Panc1 (cell line): ENCODE measurements around the gene CYP39A1. TPM values are rescaled to one million over a fixed set of nuclear protein-coding genes. Genes with fewer than 3 reads are reported as not detected.

Experiments
- ATAC-seq: fragments of 200-7000 bp; cut with Tn5 transposase; 2 replicates; pipeline ENCODE4 v1.9.1; 2020; ENCODE audit warnings: mild to moderate bottlenecking, moderate library complexity
- BruUV-seq: library from RNA; stranded (reverse); fragments of 400-500 nt; replicated peaks from 2 replicates; lab custom pipeline; 2021; lab: Mats Ljungman, UMichigan
- CTCF ChIA-PET: fragments of 300-600 bp; sonication (Branson Sonifier 250); formaldehyde crosslinking; loops from one replicate; lab custom pipeline; 2022; ENCODE audit warnings: antibody characterized with exemption; lab: Charles Lee
- POLR2A ChIA-PET: fragments of 300-600 bp; sonication (Branson Sonifier 250); formaldehyde crosslinking; loops from one replicate; lab custom pipeline; 2022; ENCODE audit warnings: antibody characterized with exemption; lab: Charles Lee
- DNase-seq: peaks from one replicate; pipeline ENCODE4 v3.0.0-alpha.2; 2010; ENCODE audit warnings: low read depth, low spot score
- H3K27ac ChIP-seq: 2 replicates; pipeline ENCODE4 v1.5.1; 2011; ENCODE audit warnings: mild to moderate bottlenecking, low read length, inconsistent platforms
- H3K27me3 ChIP-seq: fragments of 200-500 bp; sonication (Bioruptor generic); 2 replicates; pipeline ENCODE4 v1.6.0; 2014; ENCODE audit warnings: low read length, inconsistent platforms; ENCODE audit not compliant: control insufficient read depth, insufficient read depth
- H3K36me3 ChIP-seq: fragments of 200-500 bp; sonication (Bioruptor generic); 2 replicates; pipeline ENCODE4 v1.5.1; 2014; ENCODE audit warnings: inconsistent platforms, mild to moderate bottlenecking, low read length, moderate library complexity; ENCODE audit not compliant: control insufficient read depth, insufficient read depth
- H3K4me1 ChIP-seq: 2 replicates; pipeline ENCODE4 v1.5.1; 2011; ENCODE audit warnings: inconsistent platforms, mild to moderate bottlenecking, low read length, moderate library complexity; ENCODE audit not compliant: control insufficient read depth, insufficient read depth
- H3K4me3 ChIP-seq, 2 experiments: 2 replicates each; pipeline ENCODE4 v1.5.1; 2011 to 2012; ENCODE audit warnings: low read depth in 2 of 2, low read length in 2 of 2, mild to moderate bottlenecking in 2 of 2, inconsistent platforms in 1 of 2, moderate library complexity in 1 of 2
- H3K9me3 ChIP-seq: fragments of 200-500 bp; sonication (Bioruptor generic); 2 replicates; pipeline ENCODE4 v1.5.1; 2014; ENCODE audit warnings: low read depth, mild to moderate bottlenecking, inconsistent platforms, low read length, moderate library complexity; ENCODE audit not compliant: control insufficient read depth, insufficient read depth
- CTCF ChIP-seq: fragments of 450-650 bp; IDR thresholded peaks from 2 replicates; pipeline ENCODE4 v1.5.1; 2017; ENCODE audit warnings: mild to moderate bottlenecking
- POLR2AphosphoS5 ChIP-seq: IDR thresholded peaks from 2 replicates; pipeline ENCODE4 v1.6.1; 2012; ENCODE audit warnings: mild to moderate bottlenecking, low read depth, low read length, moderate library complexity
- SIN3A ChIP-seq: IDR thresholded peaks from 2 replicates; pipeline ENCODE4 v1.6.1; 2012; ENCODE audit warnings: low read depth, mild to moderate bottlenecking, low read length, moderate library complexity, borderline replicate concordance; ENCODE audit not compliant: insufficient read depth
- TCF7L2 ChIP-seq: IDR thresholded peaks from 2 replicates; pipeline ENCODE4 v1.6.1; 2011; ENCODE audit warnings: mild to moderate bottlenecking, low read depth, low read length, inconsistent platforms
- in situ Hi-C: cut with HindIII; loops from 2 replicates; pipeline ENCODE4 v1.10.0; 2016; ENCODE audit warnings: low sequenced_read_pairs, low pct_unique_long_range_greater_than_20kb
- intact Hi-C: fragments of 100-400 bp; cut with micrococcal nuclease; formaldehyde crosslinking; loops from one replicate; pipeline ENCODE4 v1.10.0; 2022; ENCODE audit not compliant: unreplicated experiment
- total RNA-seq: library from RNA; stranded (reverse); gene quantifications from one replicate; pipeline ENCODE4 v1.2.1, GENCODE V29; 2021; ENCODE audit not compliant: unreplicated experiment
- TF ChIP-seq, protein P1 (sequence below), 2 experiments: IDR thresholded peaks; 2 replicates each; pipeline ENCODE4 v1.6.1; 2011 to 2012; ENCODE audit warnings: low read depth in 2 of 2, control low read depth in 1 of 2, low read length in 1 of 2, mild to moderate bottlenecking in 1 of 2, moderate library complexity in 1 of 2; ENCODE audit not compliant: insufficient read depth in 1 of 2

The CYP39A1 gene
- total RNA-seq, 1 experiment from 2014 or later: 0.72 TPM

- ChIA-PET CTCF (no interaction called here), POLR2A (interaction anchor here (0.6 kb wide), 1 partner anchor 13 kb away, joined by 3 read pairs; no protein-coding TSS in a partner anchor)
- no peak overlapping the region for H3K27ac ChIP-seq
- BruUV-seq: no TSS peak
- H3K36me3 ChIP-seq: no peaks in the 10 kb centered on the region
- H3K4me1 ChIP-seq: no peaks in the 10 kb centered on the region
- H3K27me3 ChIP-seq: no peaks in the 10 kb centered on the region
- DNase-seq (no peak), ATAC-seq (no peak)
- TF ChIP-seq, protein P1, sequence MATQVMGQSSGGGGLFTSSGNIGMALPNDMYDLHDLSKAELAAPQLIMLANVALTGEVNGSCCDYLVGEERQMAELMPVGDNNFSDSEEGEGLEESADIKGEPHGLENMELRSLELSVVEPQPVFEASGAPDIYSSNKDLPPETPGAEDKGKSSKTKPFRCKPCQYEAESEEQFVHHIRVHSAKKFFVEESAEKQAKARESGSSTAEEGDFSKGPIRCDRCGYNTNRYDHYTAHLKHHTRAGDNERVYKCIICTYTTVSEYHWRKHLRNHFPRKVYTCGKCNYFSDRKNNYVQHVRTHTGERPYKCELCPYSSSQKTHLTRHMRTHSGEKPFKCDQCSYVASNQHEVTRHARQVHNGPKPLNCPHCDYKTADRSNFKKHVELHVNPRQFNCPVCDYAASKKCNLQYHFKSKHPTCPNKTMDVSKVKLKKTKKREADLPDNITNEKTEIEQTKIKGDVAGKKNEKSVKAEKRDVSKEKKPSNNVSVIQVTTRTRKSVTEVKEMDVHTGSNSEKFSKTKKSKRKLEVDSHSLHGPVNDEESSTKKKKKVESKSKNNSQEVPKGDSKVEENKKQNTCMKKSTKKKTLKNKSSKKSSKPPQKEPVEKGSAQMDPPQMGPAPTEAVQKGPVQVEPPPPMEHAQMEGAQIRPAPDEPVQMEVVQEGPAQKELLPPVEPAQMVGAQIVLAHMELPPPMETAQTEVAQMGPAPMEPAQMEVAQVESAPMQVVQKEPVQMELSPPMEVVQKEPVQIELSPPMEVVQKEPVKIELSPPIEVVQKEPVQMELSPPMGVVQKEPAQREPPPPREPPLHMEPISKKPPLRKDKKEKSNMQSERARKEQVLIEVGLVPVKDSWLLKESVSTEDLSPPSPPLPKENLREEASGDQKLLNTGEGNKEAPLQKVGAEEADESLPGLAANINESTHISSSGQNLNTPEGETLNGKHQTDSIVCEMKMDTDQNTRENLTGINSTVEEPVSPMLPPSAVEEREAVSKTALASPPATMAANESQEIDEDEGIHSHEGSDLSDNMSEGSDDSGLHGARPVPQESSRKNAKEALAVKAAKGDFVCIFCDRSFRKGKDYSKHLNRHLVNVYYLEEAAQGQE (IDR thresholded peaks at IDR 0.05; ENCODE audit: insufficient read depth in 1 of 2, low read depth in 2 of 2, low read length in 1 of 2): no peak
- TF ChIP-seq TCF7L2 (no peak), POLR2AphosphoS5 (no peak), SIN3A (no peak), CTCF (no peak)
- in situ Hi-C loops: no loop called here
- no peak overlapping the region for H3K4me3 ChIP-seq
- intact Hi-C loops: no loop called here
- no peaks in the 10 kb centered on the region for H3K9me3 ChIP-seq
Observed at GRCh38 chr6:46581459-46582177, 71.0 kb downstream of the CYP39A1 start.

GRCh38 chr6:46575530-46575929 is 77.1 kb downstream of the CYP39A1 start:
- in situ Hi-C loops (no loop called here), intact Hi-C loops (no loop called here)

More at GRCh38 chr6:46575530-46575929, 77.1 kb downstream of the CYP39A1 start:
- Histone ChIP-seq H3K9me3 (no peaks in the 10 kb centered on the region), H3K4me3 (no peak overlapping the region), H3K36me3 (no peaks in the 10 kb centered on the region), H3K4me1 (no peaks in the 10 kb centered on the region), H3K27ac (no peak overlapping the region), H3K27me3 (no peaks in the 10 kb centered on the region)
- TF ChIP-seq TCF7L2 (no peak), CTCF (no peak), POLR2AphosphoS5 (no peak), SIN3A (no peak)
- TF ChIP-seq, protein P1 (IDR thresholded peaks at IDR 0.05; ENCODE audit: insufficient read depth in 1 of 2, low read depth in 2 of 2, low read length in 1 of 2): no peak
- ChIA-PET CTCF (no interaction called here), POLR2A (no interaction called here)
- no TSS peak for BruUV-seq
- no peak for ATAC-seq
- no peak for DNase-seq
